Measurements from ENCODE around the gene CNBP.

The CNBP gene

DNA sequence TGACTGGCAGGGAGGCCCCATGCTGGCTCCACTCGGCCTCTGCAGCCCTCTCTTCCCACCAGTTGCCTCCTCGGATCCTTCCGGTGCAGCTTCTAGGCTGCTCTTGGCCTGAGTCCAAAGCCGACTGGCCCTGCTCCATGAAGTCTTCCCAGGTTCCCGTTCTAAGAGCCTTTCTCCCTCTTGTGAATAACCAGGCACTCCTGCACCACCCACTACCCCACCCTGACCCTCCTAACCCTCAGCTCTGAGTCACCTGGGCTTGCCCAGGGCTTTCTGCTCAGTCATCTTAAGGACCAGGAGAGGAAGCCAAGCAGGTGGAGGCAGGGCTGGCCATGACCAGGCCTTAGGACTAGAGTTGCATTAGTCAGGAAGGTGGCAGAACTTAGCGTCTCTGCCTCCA, 28.1 kb upstream of the CNBP start:
- H3K4me1 ChIP-seq (ENCODE audit: low read depth, poor library complexity, severe bottlenecking) = no peaks in the 10 kb centered on the region
- no peak overlapping the region for H2AFZ ChIP-seq (ENCODE audit: low read depth)
- no peak overlapping the region for H3K4me3 ChIP-seq (IDR thresholded peaks at IDR 0.05; ENCODE audit: insufficient read depth, low read depth, low read length)
- no peak overlapping the region for H3K4me2 ChIP-seq
- no peak overlapping the region for H3K27ac ChIP-seq
- H4K20me1 ChIP-seq (ENCODE audit: insufficient read depth) = no peaks in the 10 kb centered on the region
- no peaks in the 10 kb centered on the region for H3K79me2 ChIP-seq (ENCODE audit: insufficient read depth, low read depth)
- no peak overlapping the region for H3K9ac ChIP-seq
- H3K27me3 ChIP-seq (ENCODE audit: insufficient read depth, low read depth) = no peaks in the 10 kb centered on the region
- TF ChIP-seq, protein P1, sequence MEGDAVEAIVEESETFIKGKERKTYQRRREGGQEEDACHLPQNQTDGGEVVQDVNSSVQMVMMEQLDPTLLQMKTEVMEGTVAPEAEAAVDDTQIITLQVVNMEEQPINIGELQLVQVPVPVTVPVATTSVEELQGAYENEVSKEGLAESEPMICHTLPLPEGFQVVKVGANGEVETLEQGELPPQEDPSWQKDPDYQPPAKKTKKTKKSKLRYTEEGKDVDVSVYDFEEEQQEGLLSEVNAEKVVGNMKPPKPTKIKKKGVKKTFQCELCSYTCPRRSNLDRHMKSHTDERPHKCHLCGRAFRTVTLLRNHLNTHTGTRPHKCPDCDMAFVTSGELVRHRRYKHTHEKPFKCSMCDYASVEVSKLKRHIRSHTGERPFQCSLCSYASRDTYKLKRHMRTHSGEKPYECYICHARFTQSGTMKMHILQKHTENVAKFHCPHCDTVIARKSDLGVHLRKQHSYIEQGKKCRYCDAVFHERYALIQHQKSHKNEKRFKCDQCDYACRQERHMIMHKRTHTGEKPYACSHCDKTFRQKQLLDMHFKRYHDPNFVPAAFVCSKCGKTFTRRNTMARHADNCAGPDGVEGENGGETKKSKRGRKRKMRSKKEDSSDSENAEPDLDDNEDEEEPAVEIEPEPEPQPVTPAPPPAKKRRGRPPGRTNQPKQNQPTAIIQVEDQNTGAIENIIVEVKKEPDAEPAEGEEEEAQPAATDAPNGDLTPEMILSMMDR (conservative IDR thresholded peaks at IDR 0.05; ENCODE audit: low read depth, low read length) = no peak
- H3K36me3 ChIP-seq (ENCODE audit: insufficient read depth) = no peaks in the 10 kb centered on the region

DNA sequence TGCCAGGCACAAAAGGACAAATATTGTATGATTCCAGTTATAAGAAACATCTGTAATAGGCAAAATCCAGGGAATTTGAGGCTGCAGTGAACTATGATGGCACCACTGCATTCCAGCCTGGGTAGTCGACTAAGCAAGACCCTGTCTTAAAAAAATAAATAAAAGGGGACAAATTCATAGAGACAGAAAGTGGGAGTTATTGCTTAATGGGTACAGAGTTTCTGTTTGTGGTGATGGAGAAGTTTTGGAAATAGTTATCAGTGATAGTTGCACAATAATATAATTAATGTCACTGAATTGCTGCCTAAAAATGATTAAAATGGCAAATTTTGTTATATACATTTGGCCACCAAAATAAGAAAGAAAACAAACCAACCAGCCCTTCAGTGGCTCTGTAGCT, 27.6 kb upstream of the CNBP start:
- H3K4me2 ChIP-seq = no peak overlapping the region
- H3K9ac ChIP-seq = no peak overlapping the region
- no peaks in the 10 kb centered on the region for H3K79me2 ChIP-seq (ENCODE audit: insufficient read depth, low read depth)
- no peaks in the 10 kb centered on the region for H4K20me1 ChIP-seq (ENCODE audit: insufficient read depth)
- no peak overlapping the region for H3K4me3 ChIP-seq (IDR thresholded peaks at IDR 0.05; ENCODE audit: insufficient read depth, low read depth, low read length)
- H3K27ac ChIP-seq = no peak overlapping the region
- TF ChIP-seq, protein P1 (conservative IDR thresholded peaks at IDR 0.05; ENCODE audit: low read depth, low read length) = no peak
- no peaks in the 10 kb centered on the region for H3K27me3 ChIP-seq (ENCODE audit: insufficient read depth, low read depth)
- H3K36me3 ChIP-seq (ENCODE audit: insufficient read depth) = no peaks in the 10 kb centered on the region
- no peaks in the 10 kb centered on the region for H3K4me1 ChIP-seq (ENCODE audit: low read depth, poor library complexity, severe bottlenecking)
- H2AFZ ChIP-seq (ENCODE audit: low read depth) = no peak overlapping the region

DNA sequence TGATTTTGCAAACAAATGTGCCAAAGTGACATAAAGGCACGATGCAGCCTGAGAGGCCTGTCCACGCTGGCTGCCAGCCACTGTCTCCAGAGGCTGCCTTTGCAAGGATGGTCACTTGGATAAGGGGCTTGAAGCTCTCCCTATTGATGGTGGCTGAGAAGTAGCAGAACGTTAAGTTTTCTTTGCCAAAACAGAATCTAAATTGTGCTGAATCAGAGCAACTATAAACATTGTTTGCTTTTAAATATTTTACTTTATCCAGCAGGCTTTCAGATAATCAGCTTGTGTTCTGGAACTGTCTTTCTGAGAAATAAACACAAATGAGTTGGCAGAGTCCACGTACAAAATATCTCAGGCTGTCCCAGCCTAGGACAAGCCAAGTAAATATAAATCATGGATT, 23.8 kb upstream of the CNBP start:
- no peak overlapping the region for H3K4me2 ChIP-seq
- no peak overlapping the region for H2AFZ ChIP-seq (ENCODE audit: low read depth)
- no peak overlapping the region for H3K4me3 ChIP-seq (IDR thresholded peaks at IDR 0.05; ENCODE audit: insufficient read depth, low read depth, low read length)
- no peaks in the 10 kb centered on the region for H3K36me3 ChIP-seq (ENCODE audit: insufficient read depth)
- no peaks in the 10 kb centered on the region for H3K27me3 ChIP-seq (ENCODE audit: insufficient read depth, low read depth)
- H4K20me1 ChIP-seq (ENCODE audit: insufficient read depth) = no peaks in the 10 kb centered on the region
- H3K9ac ChIP-seq = no peak overlapping the region
- no peak overlapping the region for H3K27ac ChIP-seq
- H3K79me2 ChIP-seq (ENCODE audit: insufficient read depth, low read depth) = no peaks in the 10 kb centered on the region
- TF ChIP-seq, protein P1 (conservative IDR thresholded peaks at IDR 0.05; ENCODE audit: low read depth, low read length) = no peak
- H3K4me1 ChIP-seq (ENCODE audit: low read depth, poor library complexity, severe bottlenecking) = no peaks in the 10 kb centered on the region

DNA sequence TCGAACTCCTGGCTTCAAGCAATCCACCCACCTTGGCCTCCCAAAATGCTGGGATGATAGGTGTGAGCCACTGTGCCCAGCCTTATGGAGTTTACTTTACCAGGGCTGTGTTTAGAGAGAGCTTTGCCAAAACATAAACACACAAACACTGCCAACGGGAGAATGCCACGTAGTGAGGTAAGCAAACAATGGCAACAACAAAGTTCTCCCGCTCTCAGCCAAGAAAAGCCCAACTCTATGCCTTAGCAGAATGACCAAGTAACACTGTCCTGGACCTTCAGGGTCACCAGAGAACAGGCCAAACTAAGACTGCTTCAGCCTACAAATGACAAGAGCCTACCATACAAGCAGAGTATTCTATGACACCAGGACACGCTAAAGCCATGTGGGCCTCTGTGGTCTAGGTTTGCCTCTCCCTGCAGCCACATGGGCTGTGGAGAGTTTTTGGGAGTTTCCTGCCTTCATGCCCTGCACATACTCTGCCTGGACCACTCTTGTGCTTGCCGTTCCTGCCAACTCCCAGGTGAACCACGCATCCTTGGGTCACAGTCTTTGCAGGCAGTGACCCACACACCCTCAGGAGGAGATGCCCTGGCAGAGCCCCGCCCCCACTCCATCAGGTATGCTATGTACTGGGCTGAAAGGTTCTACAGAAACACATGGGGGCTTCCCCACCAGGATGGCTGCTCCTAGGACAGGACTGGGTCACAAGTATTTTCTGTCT, 21.6 kb upstream of the CNBP start:
- Histone ChIP-seq H3K79me2 (ENCODE audit: insufficient read depth, low read depth) (no peaks in the 10 kb centered on the region), H2AFZ (ENCODE audit: low read depth) (no peak overlapping the region), H3K36me3 (ENCODE audit: insufficient read depth) (no peaks in the 10 kb centered on the region), H4K20me1 (ENCODE audit: insufficient read depth) (no peaks in the 10 kb centered on the region), H3K27ac (no peak overlapping the region), H3K4me2 (no peak overlapping the region), H3K27me3 (ENCODE audit: insufficient read depth, low read depth) (no peaks in the 10 kb centered on the region), H3K4me1 (ENCODE audit: low read depth, poor library complexity, severe bottlenecking) (no peaks in the 10 kb centered on the region), H3K9ac (no peak overlapping the region), H3K4me3 (IDR thresholded peaks at IDR 0.05; ENCODE audit: insufficient read depth, low read depth, low read length) (no peak overlapping the region)
- TF ChIP-seq, protein P1 (conservative IDR thresholded peaks at IDR 0.05; ENCODE audit: low read depth, low read length) = no peak

Data from KMS-11 (cell line).